Measurements from ENCODE around the gene SLC2A13. TPM values are rescaled to one million over a fixed set of nuclear protein-coding genes. Genes with fewer than 3 reads are reported as not detected.
A peak's percentile ranks its signal among the peaks of the same experiment; 100 is the strongest.

The SLC2A13 gene
- polyA plus RNA-seq, 4 donors, result 1.1 to 28.5 (median 3.0) TPM

DNA sequence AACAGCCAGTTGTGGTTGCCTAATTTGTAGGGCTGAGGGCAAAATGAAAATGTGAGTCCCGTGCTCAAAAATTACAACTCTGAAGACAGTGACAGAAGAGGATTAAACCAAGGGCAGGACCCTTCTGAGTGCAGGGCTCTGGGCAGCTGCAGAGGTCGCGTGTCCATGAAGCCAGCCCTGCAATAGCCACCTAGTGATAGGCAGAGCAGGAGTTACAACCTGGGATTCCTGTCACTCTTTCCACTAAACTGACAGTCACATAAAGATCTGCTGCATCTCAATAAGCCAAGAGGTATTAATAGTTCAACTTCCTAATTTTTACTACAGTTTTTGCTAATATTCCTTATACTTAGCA, 94.1 kb downstream of the SLC2A13 start:
- H3K27ac ChIP-seq (ENCODE audit: low read depth in 1 of 3, low read length in 2 of 3), result no peak overlapping the region
- H3K27me3 ChIP-seq (ENCODE audit: control insufficient read depth in 3 of 3, insufficient read depth in 3 of 3, low read length in 3 of 3), result no peaks in the 10 kb centered on the region
- FAIRE-seq (no peak), DNase-seq (no peak)
- peaks cover 0 to 25% (median 5%) of the 10 kb centered on the region in 3 donors for H3K4me1 ChIP-seq (ENCODE audit: control insufficient read depth in 3 of 3, insufficient read depth in 2 of 3, low read depth in 1 of 3, low read length in 2 of 3)
- no peaks in the 10 kb centered on the region for H3K36me3 ChIP-seq (ENCODE audit: control insufficient read depth in 3 of 3, insufficient read depth in 2 of 3, low read depth in 1 of 3, low read length in 3 of 3)
- no peak overlapping the region for H3K4me3 ChIP-seq (ENCODE audit: low read depth in 1 of 3, low read length in 3 of 3)
- 57 to 79% (median 78%) methylated on average over 3 of the region's 3 CpGs for WGBS, 3 donors
- H3K9me3 ChIP-seq (ENCODE audit: control insufficient read depth in 2 of 2, insufficient read depth in 1 of 2, low read depth in 1 of 2, low read length in 1 of 2), result peaks cover 0 to 3% of the 10 kb centered on the region in 2 donors

- Histone ChIP-seq H3K4me1 (ENCODE audit: control insufficient read depth in 3 of 3, insufficient read depth in 2 of 3, low read depth in 1 of 3, low read length in 2 of 3) (peaks cover 0 to 25% (median 5%) of the 10 kb centered on the region in 3 donors), H3K27ac (ENCODE audit: low read depth in 1 of 3, low read length in 2 of 3) (no peak overlapping the region), H3K36me3 (ENCODE audit: control insufficient read depth in 3 of 3, insufficient read depth in 2 of 3, low read depth in 1 of 3, low read length in 3 of 3) (no peaks in the 10 kb centered on the region), H3K27me3 (ENCODE audit: control insufficient read depth in 3 of 3, insufficient read depth in 3 of 3, low read length in 3 of 3) (no peaks in the 10 kb centered on the region), H3K9me3 (ENCODE audit: control insufficient read depth in 2 of 2, insufficient read depth in 1 of 2, low read depth in 1 of 2, low read length in 1 of 2) (peaks cover 0 to 3% of the 10 kb centered on the region in 2 donors), H3K4me3 (ENCODE audit: low read depth in 1 of 3, low read length in 3 of 3) (no peak overlapping the region)
- peak; percentile 82 to 87 for DNase-seq
- WGBS, 3 donors, result 52 to 61% (median 55%) methylated on average over 11 of the region's 11 CpGs
- peak; percentile 88 for FAIRE-seq
These were observed 94.7 kb downstream of the SLC2A13 start for GRCh38 chr12:40010899-40011774.

- FAIRE-seq, result no peak
- WGBS, 3 donors, result 35 to 66% (median 59%) methylated on average over 4 of the region's 4 CpGs
- H3K36me3 ChIP-seq (ENCODE audit: control insufficient read depth in 3 of 3, insufficient read depth in 2 of 3, low read depth in 1 of 3, low read length in 3 of 3), result no peaks in the 10 kb centered on the region
- no peaks in the 10 kb centered on the region for H3K27me3 ChIP-seq (ENCODE audit: control insufficient read depth in 3 of 3, insufficient read depth in 3 of 3, low read length in 3 of 3)
- peak overlapping the region in 1 of 3 donors; percentile 5 for H3K27ac ChIP-seq (ENCODE audit: low read depth in 1 of 3, low read length in 2 of 3)
- H3K4me1 ChIP-seq (ENCODE audit: control insufficient read depth in 3 of 3, insufficient read depth in 2 of 3, low read depth in 1 of 3, low read length in 2 of 3), result peaks cover 0 to 7% (median 0%) of the 10 kb centered on the region in 3 donors
- peaks cover 1 to 27% of the 10 kb centered on the region in 2 donors for H3K9me3 ChIP-seq (ENCODE audit: control insufficient read depth in 2 of 2, insufficient read depth in 1 of 2, low read depth in 1 of 2, low read length in 1 of 2)
- DNase-seq, result peak; percentile 86 to 89
- no peak overlapping the region for H3K4me3 ChIP-seq (ENCODE audit: low read depth in 1 of 3, low read length in 3 of 3)
These were observed 103.4 kb downstream of the SLC2A13 start for GRCh38 chr12:40002178-40003169.

GRCh38 chr12:40001406-40001805, 104.5 kb downstream of the SLC2A13 start:
- FAIRE-seq (no peak), DNase-seq (no peak)
- Histone ChIP-seq H3K4me1 (ENCODE audit: control insufficient read depth in 3 of 3, insufficient read depth in 2 of 3, low read depth in 1 of 3, low read length in 2 of 3) (peaks cover 0 to 7% (median 0%) of the 10 kb centered on the region in 3 donors), H3K36me3 (ENCODE audit: control insufficient read depth in 3 of 3, insufficient read depth in 2 of 3, low read depth in 1 of 3, low read length in 3 of 3) (no peaks in the 10 kb centered on the region), H3K27ac (ENCODE audit: low read depth in 1 of 3, low read length in 2 of 3) (no peak overlapping the region), H3K9me3 (ENCODE audit: control insufficient read depth in 2 of 2, insufficient read depth in 1 of 2, low read depth in 1 of 2, low read length in 1 of 2) (peaks cover 1 to 30% of the 10 kb centered on the region in 2 donors), H3K4me3 (ENCODE audit: low read depth in 1 of 3, low read length in 3 of 3) (no peak overlapping the region), H3K27me3 (ENCODE audit: control insufficient read depth in 3 of 3, insufficient read depth in 3 of 3, low read length in 3 of 3) (no peaks in the 10 kb centered on the region)

- Histone ChIP-seq H3K27me3 (ENCODE audit: control insufficient read depth in 3 of 3, insufficient read depth in 3 of 3, low read length in 3 of 3) (no peaks in the 10 kb centered on the region), H3K9me3 (ENCODE audit: control insufficient read depth in 2 of 2, insufficient read depth in 1 of 2, low read depth in 1 of 2, low read length in 1 of 2) (peaks cover 1 to 33% of the 10 kb centered on the region in 2 donors), H3K27ac (ENCODE audit: low read depth in 1 of 3, low read length in 2 of 3) (no peak overlapping the region), H3K4me1 (ENCODE audit: control insufficient read depth in 3 of 3, insufficient read depth in 2 of 3, low read depth in 1 of 3, low read length in 2 of 3) (peaks cover 0 to 7% (median 0%) of the 10 kb centered on the region in 3 donors), H3K36me3 (ENCODE audit: control insufficient read depth in 3 of 3, insufficient read depth in 2 of 3, low read depth in 1 of 3, low read length in 3 of 3) (no peaks in the 10 kb centered on the region), H3K4me3 (ENCODE audit: low read depth in 1 of 3, low read length in 3 of 3) (no peak overlapping the region)
- DNase-seq (no peak), FAIRE-seq (no peak)
- 47 to 93% (median 86%) methylated on average over 2 of the region's 2 CpGs for WGBS, 3 donors
These were observed 105.0 kb downstream of the SLC2A13 start for GRCh38 chr12:40000884-40001283.

- Histone ChIP-seq H3K4me1 (ENCODE audit: control insufficient read depth in 3 of 3, insufficient read depth in 2 of 3, low read depth in 1 of 3, low read length in 2 of 3) (no peaks in the 10 kb centered on the region), H3K4me3 (ENCODE audit: low read depth in 1 of 3, low read length in 3 of 3) (no peak overlapping the region), H3K36me3 (ENCODE audit: control insufficient read depth in 3 of 3, insufficient read depth in 2 of 3, low read depth in 1 of 3, low read length in 3 of 3) (no peaks in the 10 kb centered on the region), H3K9me3 (ENCODE audit: control insufficient read depth in 2 of 2, insufficient read depth in 1 of 2, low read depth in 1 of 2, low read length in 1 of 2) (peaks cover 0 to 7% of the 10 kb centered on the region in 2 donors), H3K27me3 (ENCODE audit: control insufficient read depth in 3 of 3, insufficient read depth in 3 of 3, low read length in 3 of 3) (no peaks in the 10 kb centered on the region), H3K27ac (ENCODE audit: low read depth in 1 of 3, low read length in 2 of 3) (no peak overlapping the region)
- FAIRE-seq (no peak), DNase-seq (no peak)
- 82 to 89% (median 84%) methylated on average over 1 of the region's 1 CpG for WGBS, 3 donors
These were observed 112.6 kb downstream of the SLC2A13 start for GRCh38 chr12:39993268-39993667.

DNA sequence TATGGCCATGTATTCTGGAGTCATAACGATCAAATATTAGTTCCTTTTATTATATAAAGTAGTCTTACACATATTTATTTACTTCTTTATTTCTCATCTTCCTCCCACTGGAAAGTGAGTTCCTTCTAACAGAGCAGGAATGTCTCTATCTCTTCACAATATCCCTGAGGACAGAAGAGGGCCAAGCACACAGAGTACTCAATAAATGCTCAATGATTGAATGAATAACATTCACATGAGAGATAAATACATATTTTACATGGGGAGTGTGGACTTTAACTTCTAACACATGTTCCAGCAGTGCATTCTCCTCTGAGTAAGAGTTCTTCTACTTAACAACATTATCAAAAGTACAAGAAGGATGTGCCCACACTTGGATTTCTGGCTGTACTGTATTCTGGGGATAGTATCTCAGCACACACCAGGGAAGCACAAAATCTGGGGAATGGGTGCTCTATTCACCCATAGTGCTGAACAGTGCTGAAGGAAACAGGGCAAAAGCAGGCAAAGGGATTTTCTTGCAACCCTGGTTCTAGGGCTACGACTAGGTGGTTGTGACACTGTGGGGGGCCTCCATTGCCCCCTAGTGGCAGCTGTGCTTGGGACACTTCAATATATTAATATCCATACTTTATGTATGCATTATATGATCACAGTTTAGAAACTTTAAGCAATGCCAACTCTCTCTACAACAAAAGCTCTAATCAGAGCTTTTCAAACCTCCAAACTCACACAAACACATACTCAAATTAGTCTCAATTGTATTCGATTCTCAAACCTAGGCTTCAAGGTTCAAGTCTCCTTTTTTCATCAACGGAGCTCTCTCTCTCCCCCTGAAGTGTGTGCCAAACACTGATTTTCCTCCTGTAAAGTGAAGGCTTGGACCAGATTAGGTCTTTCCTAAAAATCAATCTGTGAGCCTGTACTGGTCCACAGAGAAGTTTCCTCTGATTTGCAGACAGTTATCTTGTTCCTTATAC, 115.5 kb downstream of the SLC2A13 start:
- no peaks in the 10 kb centered on the region for H3K27me3 ChIP-seq (ENCODE audit: control insufficient read depth in 3 of 3, insufficient read depth in 3 of 3, low read length in 3 of 3)
- no peaks in the 10 kb centered on the region for H3K9me3 ChIP-seq (ENCODE audit: control insufficient read depth in 2 of 2, insufficient read depth in 1 of 2, low read depth in 1 of 2, low read length in 1 of 2)
- peak; percentile 49 to 63 for DNase-seq
- no peaks in the 10 kb centered on the region for H3K4me1 ChIP-seq (ENCODE audit: control insufficient read depth in 3 of 3, insufficient read depth in 2 of 3, low read depth in 1 of 3, low read length in 2 of 3)
- H3K27ac ChIP-seq (ENCODE audit: low read depth in 1 of 3, low read length in 2 of 3), result no peak overlapping the region
- FAIRE-seq, result no peak
- WGBS, 3 donors, result 44 to 67% (median 60%) methylated on average over 4 of the region's 4 CpGs
- no peaks in the 10 kb centered on the region for H3K36me3 ChIP-seq (ENCODE audit: control insufficient read depth in 3 of 3, insufficient read depth in 2 of 3, low read depth in 1 of 3, low read length in 3 of 3)
- no peak overlapping the region for H3K4me3 ChIP-seq (ENCODE audit: low read depth in 1 of 3, low read length in 3 of 3)
